ENCODE results near the gene TSNAXIP1.

The TSNAXIP1 gene

DNA sequence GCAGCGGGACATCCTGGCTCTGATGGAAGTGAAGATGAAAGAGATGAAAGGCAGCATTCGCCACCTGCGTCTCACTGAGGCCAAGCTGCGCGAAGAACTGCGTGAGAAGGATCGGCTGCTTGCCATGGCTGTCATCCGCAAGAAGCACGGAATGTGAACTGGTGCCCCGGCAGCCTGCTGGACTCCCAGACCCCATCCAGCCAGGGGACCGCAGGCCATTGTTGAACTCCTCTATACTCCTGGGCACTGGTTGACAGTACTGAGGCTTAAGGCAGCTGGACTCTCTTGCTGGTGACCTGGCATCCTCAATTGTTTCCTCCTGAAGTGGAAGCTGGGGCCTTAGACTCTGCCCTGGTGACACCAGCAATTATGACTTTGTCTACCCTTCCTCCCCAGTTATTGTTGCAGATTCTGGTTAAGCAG is 36.7 kb downstream of the TSNAXIP1 start:
- DNase-seq (ENCODE audit: insufficient read length, low spot score) (no peak), FAIRE-seq (no peak)
- TF ChIP-seq TAF1 (IDR thresholded peaks at IDR 0.05; ENCODE audit: low read depth, low read length) (no peak), SPI1 (IDR thresholded peaks at IDR 0.05; ENCODE audit: low read depth, low read length) (no peak), POU2F2 (IDR thresholded peaks at IDR 0.05; ENCODE audit: low read depth, low read length) (no peak), PAX5 (IDR thresholded peaks at IDR 0.05; ENCODE audit: insufficient read depth, low read length, severe bottlenecking) (no peak), POLR2AphosphoS5 (IDR thresholded peaks at IDR 0.05; ENCODE audit: low read depth, low read length) (no peak), POLR2A (IDR thresholded peaks at IDR 0.05; ENCODE audit: low read depth, low read length) (no peak)

DNA sequence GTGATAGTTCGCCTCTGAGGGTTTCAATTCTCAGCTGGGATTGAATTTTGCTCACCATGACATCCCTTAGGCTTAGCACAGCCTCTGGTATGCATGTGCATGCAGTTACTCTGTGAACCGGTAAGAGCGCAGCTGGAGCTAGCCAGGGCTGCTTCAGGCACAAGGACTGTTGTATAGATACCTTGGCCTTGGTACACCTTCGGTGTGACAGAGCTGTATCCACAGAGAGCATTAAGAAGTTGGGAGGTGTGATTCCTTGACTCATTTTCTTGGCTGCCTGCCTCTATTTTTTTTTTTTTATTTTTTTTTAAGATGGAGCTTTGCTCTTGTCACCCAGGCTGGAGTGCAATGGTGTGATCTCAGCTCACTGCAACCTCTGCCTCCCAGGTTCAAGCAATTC is 37.8 kb downstream of the TSNAXIP1 start:
- TF ChIP-seq PAX5 (IDR thresholded peaks at IDR 0.05; ENCODE audit: insufficient read depth, low read length, severe bottlenecking) (no peak), POU2F2 (IDR thresholded peaks at IDR 0.05; ENCODE audit: low read depth, low read length) (no peak), POLR2AphosphoS5 (IDR thresholded peaks at IDR 0.05; ENCODE audit: low read depth, low read length) (no peak), SPI1 (IDR thresholded peaks at IDR 0.05; ENCODE audit: low read depth, low read length) (no peak), TAF1 (IDR thresholded peaks at IDR 0.05; ENCODE audit: low read depth, low read length) (no peak), POLR2A (IDR thresholded peaks at IDR 0.05; ENCODE audit: low read depth, low read length) (no peak)
- DNase-seq (ENCODE audit: insufficient read length, low spot score) (no peak), FAIRE-seq (no peak)

GRCh38 chr16:67845291-67846062 is 38.8 kb downstream of the TSNAXIP1 start:
- DNase-seq (ENCODE audit: insufficient read length, low spot score) (no peak), FAIRE-seq (no peak)
- TF ChIP-seq POU2F2 (IDR thresholded peaks at IDR 0.05; ENCODE audit: low read depth, low read length), result no peak
- peak; percentile 41; the same call in 1 of the 2 replicates for TF ChIP-seq SPI1 (IDR thresholded peaks at IDR 0.05; ENCODE audit: low read depth, low read length)

GRCh38 chr16:67846063-67846319 is 39.3 kb downstream of the TSNAXIP1 start:
- DNase-seq (ENCODE audit: insufficient read length, low spot score) (no peak), FAIRE-seq (no peak)
- TF ChIP-seq POLR2A (IDR thresholded peaks at IDR 0.05; ENCODE audit: low read depth, low read length) (no peak), SPI1 (IDR thresholded peaks at IDR 0.05; ENCODE audit: low read depth, low read length) (no peak), POLR2AphosphoS5 (IDR thresholded peaks at IDR 0.05; ENCODE audit: low read depth, low read length) (no peak), TAF1 (IDR thresholded peaks at IDR 0.05; ENCODE audit: low read depth, low read length) (no peak), POU2F2 (IDR thresholded peaks at IDR 0.05; ENCODE audit: low read depth, low read length) (no peak), PAX5 (IDR thresholded peaks at IDR 0.05; ENCODE audit: insufficient read depth, low read length, severe bottlenecking) (no peak)

GRCh38 chr16:67846320-67847063 is 39.8 kb downstream of the TSNAXIP1 start, which contains the start of gene NUTF2:
TSS of gene NUTF2 (plus strand) at chr16:67846933. CDS start at chr16:67865131, 18,198 bp downstream.
- DNase-seq (ENCODE audit: insufficient read length, low spot score), result peak; percentile 94
- peak; percentile 93 for FAIRE-seq
- TF ChIP-seq POLR2A (IDR thresholded peaks at IDR 0.05; ENCODE audit: low read depth, low read length) (peak; percentile 69), PAX5 (IDR thresholded peaks at IDR 0.05; ENCODE audit: insufficient read depth, low read length, severe bottlenecking) (no peak), POLR2AphosphoS5 (IDR thresholded peaks at IDR 0.05; ENCODE audit: low read depth, low read length) (peak; percentile 65), TAF1 (IDR thresholded peaks at IDR 0.05; ENCODE audit: low read depth, low read length) (peak; percentile 63; the same call in 1 of the 2 replicates), SPI1 (IDR thresholded peaks at IDR 0.05; ENCODE audit: low read depth, low read length) (no peak), POU2F2 (IDR thresholded peaks at IDR 0.05; ENCODE audit: low read depth, low read length) (no peak)

- DNase-seq (ENCODE audit: insufficient read length, low spot score) (peak; percentile 80), FAIRE-seq (no peak)
- TF ChIP-seq POLR2A (IDR thresholded peaks at IDR 0.05; ENCODE audit: low read depth, low read length), result no peak
- no peak for TF ChIP-seq PAX5 (IDR thresholded peaks at IDR 0.05; ENCODE audit: insufficient read depth, low read length, severe bottlenecking)
- no peak for TF ChIP-seq SPI1 (IDR thresholded peaks at IDR 0.05; ENCODE audit: low read depth, low read length)
- no peak; the same call in 1 of the 2 replicates for TF ChIP-seq TAF1 (IDR thresholded peaks at IDR 0.05; ENCODE audit: low read depth, low read length)
- TF ChIP-seq POLR2AphosphoS5 (IDR thresholded peaks at IDR 0.05; ENCODE audit: low read depth, low read length), result no peak
- TF ChIP-seq POU2F2 (IDR thresholded peaks at IDR 0.05; ENCODE audit: low read depth, low read length), result no peak
These were observed 40.6 kb downstream of the TSNAXIP1 start, which contains the start of gene CENPT for GRCh38 chr16:67847064-67847861. TSS of gene CENPT (minus strand) at chr16:67847693. CDS start at chr16:67833859, 13,834 bp downstream.

DNA sequence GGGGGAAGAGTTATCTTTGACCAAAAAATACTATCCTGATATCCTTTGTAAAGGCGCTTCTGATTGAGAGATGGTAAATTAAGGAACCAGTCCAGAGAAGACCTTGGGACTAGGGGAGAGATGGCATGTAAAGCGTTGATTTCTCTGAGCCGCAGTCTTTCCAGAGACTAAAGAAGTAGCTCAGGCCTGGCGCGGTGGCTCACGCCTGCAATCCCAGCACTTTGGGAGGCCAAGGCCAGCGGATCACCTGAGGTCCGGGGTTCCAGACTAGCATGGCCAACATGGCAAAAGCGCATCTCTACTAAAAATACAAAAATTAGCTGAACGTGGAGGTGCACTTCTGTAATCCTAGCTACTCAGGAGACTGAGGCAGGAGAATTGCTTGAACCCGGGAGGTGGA is 41.4 kb downstream of the TSNAXIP1 start:
- TF ChIP-seq SPI1 (IDR thresholded peaks at IDR 0.05; ENCODE audit: low read depth, low read length) (no peak), POLR2A (IDR thresholded peaks at IDR 0.05; ENCODE audit: low read depth, low read length) (no peak), POLR2AphosphoS5 (IDR thresholded peaks at IDR 0.05; ENCODE audit: low read depth, low read length) (no peak), PAX5 (IDR thresholded peaks at IDR 0.05; ENCODE audit: insufficient read depth, low read length, severe bottlenecking) (no peak), POU2F2 (IDR thresholded peaks at IDR 0.05; ENCODE audit: low read depth, low read length) (no peak), TAF1 (IDR thresholded peaks at IDR 0.05; ENCODE audit: low read depth, low read length) (no peak)
- DNase-seq (ENCODE audit: insufficient read length, low spot score) (no peak), FAIRE-seq (no peak)

DNA sequence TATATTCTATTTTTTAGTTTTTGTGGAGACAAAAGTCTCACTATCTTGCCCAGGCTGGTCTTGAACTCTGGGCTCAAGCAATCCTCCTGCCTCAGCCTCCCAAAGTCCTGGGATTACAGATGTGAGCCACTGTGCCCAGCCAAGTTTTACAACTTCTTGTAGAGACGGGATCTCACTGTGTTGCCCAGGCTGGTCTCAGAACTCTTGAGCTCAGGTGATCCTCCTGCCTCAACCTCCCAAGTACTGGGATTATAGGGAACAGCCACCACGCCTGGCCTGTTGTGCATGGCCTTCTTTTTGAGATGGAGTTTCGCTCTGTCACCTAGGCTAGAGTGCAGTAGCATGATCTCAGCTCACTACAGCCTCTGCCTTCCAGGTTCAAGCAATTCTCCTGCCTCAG is 47.0 kb downstream of the TSNAXIP1 start:
- TF ChIP-seq SPI1 (IDR thresholded peaks at IDR 0.05; ENCODE audit: low read depth, low read length) (no peak), POU2F2 (IDR thresholded peaks at IDR 0.05; ENCODE audit: low read depth, low read length) (no peak), POLR2A (IDR thresholded peaks at IDR 0.05; ENCODE audit: low read depth, low read length) (no peak), PAX5 (IDR thresholded peaks at IDR 0.05; ENCODE audit: insufficient read depth, low read length, severe bottlenecking) (no peak), POLR2AphosphoS5 (IDR thresholded peaks at IDR 0.05; ENCODE audit: low read depth, low read length) (no peak), TAF1 (IDR thresholded peaks at IDR 0.05; ENCODE audit: low read depth, low read length) (no peak)
- FAIRE-seq, result no peak

GRCh38 chr16:67855789-67856188 is 49.1 kb downstream of the TSNAXIP1 start:
- no peak for DNase-seq (ENCODE audit: insufficient read length, low spot score)
- FAIRE-seq, result no peak
- TF ChIP-seq POLR2A (IDR thresholded peaks at IDR 0.05; ENCODE audit: low read depth, low read length) (no peak), PAX5 (IDR thresholded peaks at IDR 0.05; ENCODE audit: insufficient read depth, low read length, severe bottlenecking) (no peak), POLR2AphosphoS5 (IDR thresholded peaks at IDR 0.05; ENCODE audit: low read depth, low read length) (no peak)

More for the DNA sequence above, 47.0 kb downstream of the TSNAXIP1 start:
- no peak for DNase-seq (ENCODE audit: insufficient read length, low spot score)

Measured in GM12891 (cell line).